H54 (cell line): ENCODE data around the gene BRMS1L.
"Not testable (repeated sequence)": the region's sequence is repeated elsewhere in the genome, so short reads cannot be mapped to it uniquely, and the experiment has no call there.

ENCODE experiments used
- DNase-seq: peaks from one replicate; pipeline ENCODE4 v3.0.0; 2011; ENCODE audit warnings: low spot score, mixed read lengths; ENCODE audit not compliant: insufficient read length
- FAIRE-seq: peaks from 3 replicates; lab custom pipeline; 2011; peaks lifted over from hg19 to GRCh38; lab: Jason Lieb, UNC
- POLR2A ChIP-seq: IDR thresholded peaks from 2 replicates; pipeline ENCODE4 v1.6.1; 2011; ENCODE audit warnings: low read depth, mild to moderate bottlenecking, low read length

The BRMS1L gene

DNA sequence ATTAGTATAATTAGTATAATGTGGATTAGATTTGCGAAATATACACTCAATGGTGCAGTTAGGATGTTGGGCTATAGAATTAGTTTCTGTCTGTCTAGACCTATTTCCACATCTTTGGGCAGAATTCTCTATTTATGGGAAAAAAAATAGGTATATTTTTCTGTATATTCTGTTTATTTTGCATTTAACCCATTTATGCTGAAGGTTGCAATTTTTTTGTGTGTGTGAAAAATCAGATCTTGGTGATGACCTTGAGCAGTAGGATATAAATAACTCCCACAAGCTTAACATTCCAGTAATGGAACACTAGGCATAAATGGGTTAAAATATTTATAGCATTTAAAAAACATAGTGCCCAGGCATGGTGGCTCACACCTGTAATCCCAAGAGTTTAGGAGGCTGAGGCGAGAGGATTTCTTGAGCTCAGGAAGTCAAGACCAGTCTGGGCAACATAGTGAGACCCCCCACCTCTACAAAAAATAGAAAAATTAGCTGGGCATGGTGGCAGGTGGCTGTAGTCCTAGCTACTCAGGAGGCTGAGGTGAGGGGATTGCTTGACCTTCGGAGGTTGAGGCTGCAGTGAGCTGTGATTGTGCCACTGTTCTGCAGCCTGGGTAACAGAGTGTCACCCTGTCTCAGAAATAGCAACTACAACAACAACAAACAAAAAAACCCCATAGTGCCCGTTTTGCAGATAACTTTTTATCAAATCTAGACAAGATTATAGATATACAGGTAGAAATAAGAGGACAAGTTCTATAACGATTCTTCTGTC lies 9.3 kb downstream of the BRMS1L start:
- FAIRE-seq = no peak
- no peak for TF ChIP-seq POLR2A
- no peak for DNase-seq

DNA sequence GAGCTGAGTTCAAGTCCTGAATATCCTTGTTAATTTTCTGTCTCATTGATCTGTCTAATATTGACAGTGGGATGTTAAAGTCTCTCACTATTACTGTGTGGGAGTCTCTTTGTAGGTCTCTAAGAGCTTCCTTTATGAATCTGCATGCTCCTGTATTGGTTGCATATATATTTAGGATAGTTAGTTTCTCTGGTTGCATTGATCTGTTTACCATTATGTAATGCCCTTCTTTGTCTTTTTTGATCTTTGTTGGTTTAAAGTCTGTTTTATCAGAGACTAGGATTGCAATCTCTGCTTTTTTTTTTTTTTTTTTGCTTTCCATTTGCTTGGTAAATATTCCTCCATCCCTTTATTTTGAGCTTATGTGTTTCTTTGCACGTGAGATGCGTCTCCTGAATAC lies 15.6 kb downstream of the BRMS1L start:
- not testable (repeated sequence) for FAIRE-seq, DNase-seq

DNA sequence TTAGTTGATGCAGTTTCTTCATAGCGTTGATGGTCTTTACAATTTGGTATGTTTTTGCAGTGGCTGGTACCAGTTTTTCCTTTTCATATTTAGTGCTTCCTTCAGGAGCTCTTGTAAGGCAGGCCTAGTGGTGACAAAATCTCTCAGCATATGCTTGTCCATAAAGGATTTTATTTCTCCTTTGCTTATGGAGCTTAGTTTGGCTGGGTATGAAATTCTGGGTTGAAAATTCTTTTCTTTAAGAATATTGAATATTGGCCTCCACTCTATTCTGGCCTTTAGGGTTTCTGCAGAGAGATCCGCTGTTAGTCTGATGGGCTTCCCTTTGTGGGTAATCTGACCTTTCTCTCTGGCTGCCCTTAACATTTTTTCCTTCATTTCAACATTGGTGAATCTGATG lies 16.1 kb downstream of the BRMS1L start:
- DNase-seq, FAIRE-seq: not testable (repeated sequence)

DNA sequence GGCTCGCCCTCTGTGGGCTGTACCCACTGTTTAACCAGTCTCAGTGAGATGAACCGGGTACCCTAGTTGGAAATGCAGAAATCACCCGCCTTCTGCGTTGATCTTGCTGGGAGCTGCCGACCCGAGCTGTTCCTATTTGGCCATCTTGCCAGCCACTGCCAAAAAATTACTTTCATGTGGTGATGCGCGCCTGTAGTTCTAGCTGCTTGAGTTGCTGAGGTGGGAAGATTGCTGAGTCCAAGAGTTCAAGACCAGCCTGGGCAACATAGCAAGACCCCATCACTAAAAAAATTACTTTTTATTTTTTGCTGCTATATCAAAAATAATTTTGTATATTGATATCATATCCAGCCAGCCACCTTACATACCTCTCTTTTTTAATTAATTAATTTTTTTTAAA lies 18.4 kb downstream of the BRMS1L start:
- no peak for DNase-seq
- no peak for TF ChIP-seq POLR2A
- FAIRE-seq = no peak

DNA sequence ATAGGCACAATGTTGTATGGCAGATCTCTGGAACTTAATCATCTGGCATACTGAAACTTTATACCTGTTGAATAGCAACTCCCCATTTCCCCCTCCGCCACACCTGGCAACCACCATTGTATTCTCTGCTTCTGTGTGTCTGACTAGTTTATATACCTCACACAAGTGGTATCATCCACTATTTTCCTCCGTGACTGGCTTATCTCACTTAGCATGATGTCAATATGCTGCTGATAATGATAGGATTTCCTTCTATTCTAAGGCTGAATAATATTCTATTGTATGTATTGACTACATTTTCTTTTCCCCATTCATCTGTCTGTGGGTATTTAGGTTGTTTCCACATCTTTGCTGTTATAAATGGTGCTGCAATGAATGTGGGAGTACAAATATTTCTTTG lies 21.5 kb downstream of the BRMS1L start:
- DNase-seq = no peak
- no peak for FAIRE-seq
- TF ChIP-seq POLR2A = no peak

DNA sequence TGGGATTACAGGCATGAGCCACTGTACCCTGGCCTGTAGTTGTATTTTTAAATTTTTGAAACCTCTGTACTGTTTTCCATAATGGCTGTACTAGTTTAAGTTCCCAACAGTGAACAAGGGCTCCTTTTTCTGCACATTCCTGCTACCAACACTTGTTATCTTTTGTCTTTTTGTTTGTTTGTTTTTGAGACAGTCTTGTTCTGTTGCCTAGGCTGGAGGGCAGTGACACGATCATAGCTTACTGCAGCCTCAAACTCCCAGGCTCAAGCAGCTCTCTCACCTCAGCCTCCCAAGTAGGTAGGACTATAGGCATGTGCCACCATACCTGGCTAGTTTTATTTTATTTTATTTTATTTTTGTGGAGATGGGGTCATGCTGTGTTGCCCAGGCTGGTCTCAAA lies 23.0 kb downstream of the BRMS1L start:
- no peak for TF ChIP-seq POLR2A
- FAIRE-seq = no peak
- DNase-seq = no peak

DNA sequence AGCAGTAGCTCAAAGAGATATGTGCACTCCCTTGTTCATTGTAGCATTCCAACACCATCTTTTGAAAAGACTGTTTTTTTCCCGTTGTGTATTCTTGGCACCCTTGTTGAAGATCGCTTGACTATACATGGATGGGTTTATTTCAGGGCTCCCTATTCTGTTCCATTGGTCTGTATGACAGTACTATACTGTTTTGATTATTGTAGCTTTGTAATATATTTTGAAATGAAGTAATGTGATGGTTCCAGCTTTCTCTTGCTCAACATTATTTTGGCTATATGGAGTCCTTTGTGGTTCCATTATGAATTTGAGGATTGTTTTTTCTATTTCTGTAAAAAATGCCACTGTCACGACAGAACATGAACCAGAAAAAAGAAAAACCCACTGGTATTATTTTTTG lies 25.7 kb downstream of the BRMS1L start:
- DNase-seq (no peak), FAIRE-seq (no peak)
- TF ChIP-seq POLR2A = no peak

DNA sequence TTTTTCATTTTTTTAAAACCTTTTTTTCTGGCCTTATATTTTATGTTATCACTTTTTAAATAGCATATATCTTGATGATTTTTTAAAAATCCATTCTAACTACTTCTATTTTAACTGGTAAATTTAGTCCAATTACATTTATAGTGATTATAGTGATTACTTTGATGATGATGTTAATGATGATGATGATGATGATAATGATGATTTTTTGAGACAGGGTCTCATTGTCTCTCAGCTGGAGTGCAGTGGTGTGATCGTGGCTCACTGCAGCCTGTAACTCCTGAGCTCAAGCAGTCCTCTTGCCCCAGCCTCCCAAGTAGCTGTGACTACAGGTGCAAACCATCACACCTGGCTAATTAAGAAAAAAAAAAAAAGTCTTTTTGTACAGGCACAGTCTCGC lies 27.1 kb downstream of the BRMS1L start:
- FAIRE-seq = no peak
- TF ChIP-seq POLR2A = no peak
- no peak for DNase-seq

DNA sequence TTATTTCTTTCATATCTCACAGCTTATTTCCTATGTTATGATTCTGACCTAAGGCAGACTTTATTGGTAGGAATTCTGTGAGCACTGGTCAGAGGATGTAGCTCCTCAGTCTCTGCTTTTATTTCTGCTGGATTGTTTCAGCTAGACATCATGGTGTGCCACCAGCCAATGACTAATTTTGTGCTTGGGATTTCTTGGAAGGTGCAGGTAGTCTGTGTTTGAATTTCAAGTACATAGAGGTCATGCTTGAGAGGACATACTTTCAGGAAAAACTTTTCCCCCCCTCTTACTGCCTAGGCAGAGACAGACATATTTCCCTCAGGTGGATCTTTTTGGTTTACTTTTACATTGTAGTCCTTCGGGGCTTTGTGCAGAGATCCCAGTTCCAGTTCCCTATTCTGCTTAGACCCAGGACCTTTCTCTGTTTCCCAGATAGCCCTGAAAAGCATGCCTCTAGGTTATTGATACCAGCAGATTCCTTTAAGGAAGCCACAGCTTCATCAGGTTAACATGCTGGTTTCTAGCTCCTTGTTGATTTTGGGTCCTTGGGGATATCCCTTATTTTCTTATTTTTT lies 28.6 kb downstream of the BRMS1L start:
- FAIRE-seq (no peak), DNase-seq (no peak)
- no peak for TF ChIP-seq POLR2A

DNA sequence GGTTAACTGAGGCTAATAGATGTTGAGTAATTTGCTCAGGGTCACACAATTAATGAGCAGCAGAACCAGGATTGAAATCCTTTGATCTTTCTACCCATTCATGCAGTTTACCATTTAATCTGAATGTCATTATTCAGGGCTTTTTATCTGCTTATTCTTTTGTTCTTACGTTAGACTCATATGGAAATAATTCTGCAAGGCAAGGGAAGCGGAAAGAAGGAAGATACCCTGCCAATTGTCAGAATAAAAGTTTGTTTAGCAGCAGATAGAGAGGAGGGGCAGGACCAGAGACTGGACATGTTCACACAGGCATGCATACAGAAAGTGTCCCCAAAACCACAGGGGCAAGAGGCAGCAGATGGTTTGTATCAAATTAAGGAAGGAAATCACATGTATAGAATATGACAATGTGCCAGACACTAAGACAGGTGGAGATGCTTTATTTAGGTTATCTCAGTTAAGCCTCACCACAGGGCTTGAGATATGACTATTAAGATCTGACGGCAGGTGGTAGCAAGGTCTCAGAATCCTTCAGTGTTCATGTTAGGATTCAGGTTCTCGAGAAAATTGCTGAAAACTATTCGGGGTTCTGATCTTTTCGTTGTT lies 29.8 kb downstream of the BRMS1L start:
- no peak for DNase-seq
- no peak for TF ChIP-seq POLR2A
- no peak for FAIRE-seq

DNA sequence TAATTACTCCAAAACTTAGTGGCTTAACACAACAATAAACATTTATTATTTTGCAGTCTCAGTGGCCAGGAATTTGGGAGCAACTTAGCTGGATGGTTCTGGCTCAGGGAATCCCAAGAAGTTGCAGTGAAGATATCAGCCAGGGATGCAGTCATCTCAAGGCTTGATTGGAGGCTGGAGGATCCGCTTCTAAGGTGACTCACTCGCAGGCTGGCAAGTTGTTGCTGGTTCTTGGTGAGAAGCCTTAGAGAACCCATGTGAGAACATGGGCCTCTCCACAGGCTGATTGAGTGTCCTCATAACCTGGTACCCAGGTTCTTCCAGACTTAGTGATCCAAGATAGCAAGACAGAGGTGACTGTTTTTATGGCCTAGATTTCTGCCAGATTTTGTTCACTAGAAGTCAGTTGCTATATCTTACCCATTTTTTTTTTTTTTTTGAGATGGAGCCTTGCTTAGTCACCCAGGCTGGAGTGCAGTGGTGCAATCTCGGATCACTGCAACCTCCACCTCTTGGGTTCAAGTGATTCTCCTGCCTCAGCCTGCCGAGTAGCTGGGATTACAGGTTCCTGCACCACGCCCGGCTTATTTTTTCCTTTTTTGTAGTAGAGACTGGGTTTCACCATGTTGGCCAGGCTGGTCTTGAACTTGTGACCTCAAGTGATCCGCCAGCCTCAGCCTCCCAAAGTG lies 32.5 kb downstream of the BRMS1L start:
- FAIRE-seq (no peak), DNase-seq (peak; percentile 6)
- no peak for TF ChIP-seq POLR2A

DNA sequence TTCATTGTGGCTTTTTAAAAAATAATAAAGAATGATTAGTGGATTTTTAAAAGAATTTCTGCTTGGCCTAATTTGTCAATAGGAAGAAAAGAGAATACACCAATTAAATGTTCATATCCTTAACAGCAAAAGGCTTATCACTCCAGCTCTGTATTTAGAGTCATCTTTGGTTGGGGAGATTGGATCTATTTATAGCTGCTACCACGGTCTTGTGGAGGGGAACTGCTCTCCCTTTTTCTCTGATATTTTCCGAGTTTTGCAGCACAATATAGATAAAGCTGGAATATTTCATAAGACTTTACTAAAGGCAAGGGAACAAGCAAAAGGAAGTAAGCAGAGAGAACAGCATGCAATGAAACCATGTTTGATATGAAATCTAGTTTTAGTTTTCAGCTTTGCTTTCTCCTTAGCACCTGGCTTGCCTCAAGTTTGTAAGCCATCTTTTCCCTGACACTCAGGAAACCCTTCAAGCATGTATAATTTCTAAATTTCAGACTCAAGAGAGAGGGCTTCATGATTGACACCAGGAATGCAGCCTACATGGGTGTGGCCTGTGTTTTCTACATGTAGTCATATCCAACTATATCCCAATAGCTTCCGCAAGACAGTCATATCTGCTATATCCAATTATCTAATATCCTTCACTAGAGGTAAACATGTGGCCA lies 35.2 kb downstream of the BRMS1L start:
- no peak for FAIRE-seq
- DNase-seq = no peak
- TF ChIP-seq POLR2A = no peak

DNA sequence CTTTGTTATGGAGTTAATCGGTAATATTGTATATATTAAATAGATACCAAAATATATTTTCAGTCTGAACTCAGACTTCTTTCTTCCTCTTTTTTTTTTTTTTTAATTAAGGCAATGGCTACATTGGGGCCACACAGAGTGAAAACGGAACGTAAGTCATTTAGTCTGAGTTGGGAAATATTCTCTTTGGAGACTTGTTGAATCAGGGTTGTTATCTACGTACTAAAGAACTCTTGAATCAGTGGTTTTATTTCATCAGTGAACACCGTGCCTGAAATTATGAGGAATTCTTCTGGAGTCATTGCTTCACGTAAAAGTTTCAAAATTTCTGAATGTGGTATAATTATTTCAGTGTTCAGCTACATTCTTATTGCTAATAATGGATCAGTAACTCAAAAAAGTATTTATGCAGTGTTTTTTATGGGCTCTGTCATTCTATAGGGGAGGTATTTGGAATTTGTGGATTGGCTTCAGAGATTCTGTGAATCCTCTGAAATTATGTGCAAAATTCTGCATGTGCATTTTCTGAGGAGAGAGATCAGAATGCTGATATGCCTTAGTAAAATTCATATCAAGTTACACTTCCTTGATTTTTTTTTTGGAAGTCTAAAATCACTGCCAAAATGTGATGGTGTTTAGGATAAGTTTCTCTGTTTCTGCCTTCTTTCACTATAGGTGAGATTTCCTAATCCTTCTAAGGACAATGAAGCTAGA lies 39.6 kb downstream of the BRMS1L start:
- FAIRE-seq = no peak
- no peak for DNase-seq

More for the DNA sequence above, 39.6 kb downstream of the BRMS1L start:
- TF ChIP-seq POLR2A = no peak
